GM12873 (cell line): ENCODE data around the gene SLC22A17.

ENCODE experiments used
- TF ChIP-seq, protein P1 (sequence below): IDR thresholded peaks from 2 replicates; pipeline ENCODE4 v1.5.1; 2012; ENCODE audit warnings: low read depth, mild to moderate bottlenecking, moderate library complexity, low read length, control low read depth; ENCODE audit not compliant: insufficient read depth; ENCODE audit errors: missing control alignments

The SLC22A17 gene

DNA sequence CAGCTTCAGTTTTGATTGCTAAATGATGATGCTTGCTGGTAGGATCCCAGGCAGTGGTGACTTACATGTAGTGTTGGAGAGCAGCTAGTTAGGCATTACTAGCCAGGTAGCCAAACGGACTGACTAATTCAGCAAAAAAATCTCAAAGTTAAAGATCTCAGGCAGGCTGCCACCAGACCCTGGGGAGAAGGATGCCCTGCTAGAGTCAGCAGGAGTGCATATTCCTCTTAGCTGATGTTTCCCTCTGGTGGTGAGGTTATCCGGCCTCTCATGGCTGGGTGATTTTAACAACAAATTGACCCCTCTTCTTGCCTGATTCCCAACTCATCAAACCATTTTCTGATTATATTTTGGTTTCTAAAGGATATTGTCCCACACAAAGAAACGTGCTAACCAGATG, 9.5 kb upstream of the SLC22A17 start:
- TF ChIP-seq, protein P1, sequence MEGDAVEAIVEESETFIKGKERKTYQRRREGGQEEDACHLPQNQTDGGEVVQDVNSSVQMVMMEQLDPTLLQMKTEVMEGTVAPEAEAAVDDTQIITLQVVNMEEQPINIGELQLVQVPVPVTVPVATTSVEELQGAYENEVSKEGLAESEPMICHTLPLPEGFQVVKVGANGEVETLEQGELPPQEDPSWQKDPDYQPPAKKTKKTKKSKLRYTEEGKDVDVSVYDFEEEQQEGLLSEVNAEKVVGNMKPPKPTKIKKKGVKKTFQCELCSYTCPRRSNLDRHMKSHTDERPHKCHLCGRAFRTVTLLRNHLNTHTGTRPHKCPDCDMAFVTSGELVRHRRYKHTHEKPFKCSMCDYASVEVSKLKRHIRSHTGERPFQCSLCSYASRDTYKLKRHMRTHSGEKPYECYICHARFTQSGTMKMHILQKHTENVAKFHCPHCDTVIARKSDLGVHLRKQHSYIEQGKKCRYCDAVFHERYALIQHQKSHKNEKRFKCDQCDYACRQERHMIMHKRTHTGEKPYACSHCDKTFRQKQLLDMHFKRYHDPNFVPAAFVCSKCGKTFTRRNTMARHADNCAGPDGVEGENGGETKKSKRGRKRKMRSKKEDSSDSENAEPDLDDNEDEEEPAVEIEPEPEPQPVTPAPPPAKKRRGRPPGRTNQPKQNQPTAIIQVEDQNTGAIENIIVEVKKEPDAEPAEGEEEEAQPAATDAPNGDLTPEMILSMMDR, result no peak

DNA sequence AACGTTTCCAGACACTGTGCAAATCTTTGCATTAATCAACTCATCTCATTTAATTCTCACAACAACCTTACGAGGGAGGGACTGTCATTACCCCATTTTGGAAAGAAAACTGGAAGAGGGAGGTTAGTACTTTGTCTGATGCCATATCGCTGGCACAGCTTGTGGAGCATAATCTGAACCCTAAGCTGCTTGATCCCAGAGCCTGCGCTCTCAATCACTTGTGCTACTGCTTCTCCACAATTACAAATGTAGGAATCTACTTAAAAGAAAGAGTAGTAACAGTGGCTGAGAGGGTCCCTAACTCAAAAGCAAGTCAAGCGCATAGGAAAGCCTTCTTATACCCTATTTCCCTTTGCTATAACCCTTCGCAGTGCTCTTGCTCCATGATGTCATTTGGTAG, 9.1 kb upstream of the SLC22A17 start:
- TF ChIP-seq, protein P1, result no peak

DNA sequence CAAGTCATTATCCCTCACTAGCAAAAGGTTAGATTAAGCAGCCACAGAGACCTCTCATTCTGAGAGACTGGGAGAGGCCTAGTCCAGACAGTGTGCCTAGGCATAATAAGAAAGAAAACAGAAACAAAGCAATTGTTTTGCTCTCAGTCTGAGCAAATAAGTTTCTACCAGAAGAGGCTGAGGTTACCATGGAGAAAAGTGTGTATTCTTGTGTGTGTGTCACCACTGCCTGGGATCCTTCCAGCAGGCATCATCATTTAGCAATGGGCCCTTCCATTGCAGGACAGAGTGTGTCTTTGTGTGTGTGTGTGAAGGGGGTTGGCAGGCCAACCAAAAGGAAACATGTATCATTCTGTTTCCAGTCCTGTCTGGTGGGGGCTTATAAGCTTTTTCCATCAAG, 8.6 kb upstream of the SLC22A17 start:
- TF ChIP-seq, protein P1, result no peak

DNA sequence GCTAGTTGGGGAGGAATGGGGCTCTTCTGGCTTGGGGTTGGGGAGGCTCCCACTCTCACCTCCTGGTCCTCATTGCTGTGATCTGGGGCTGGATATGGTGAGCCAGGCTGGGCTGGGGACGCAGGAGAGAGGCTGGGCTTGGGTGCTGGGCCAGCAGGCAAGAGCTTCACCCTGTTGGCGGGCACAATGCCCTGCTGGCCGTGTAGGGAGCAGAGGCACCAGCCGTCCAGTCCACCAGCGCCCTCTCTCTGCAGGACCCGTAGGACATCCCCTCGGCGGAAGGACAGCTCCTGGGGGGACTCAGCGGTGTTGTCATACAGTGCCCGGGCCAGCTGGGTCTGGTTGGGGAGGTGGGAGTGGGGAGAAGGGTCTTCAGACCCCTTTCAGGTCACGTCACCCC, 7.8 kb upstream of the SLC22A17 start:
- TF ChIP-seq, protein P1, result no peak

DNA sequence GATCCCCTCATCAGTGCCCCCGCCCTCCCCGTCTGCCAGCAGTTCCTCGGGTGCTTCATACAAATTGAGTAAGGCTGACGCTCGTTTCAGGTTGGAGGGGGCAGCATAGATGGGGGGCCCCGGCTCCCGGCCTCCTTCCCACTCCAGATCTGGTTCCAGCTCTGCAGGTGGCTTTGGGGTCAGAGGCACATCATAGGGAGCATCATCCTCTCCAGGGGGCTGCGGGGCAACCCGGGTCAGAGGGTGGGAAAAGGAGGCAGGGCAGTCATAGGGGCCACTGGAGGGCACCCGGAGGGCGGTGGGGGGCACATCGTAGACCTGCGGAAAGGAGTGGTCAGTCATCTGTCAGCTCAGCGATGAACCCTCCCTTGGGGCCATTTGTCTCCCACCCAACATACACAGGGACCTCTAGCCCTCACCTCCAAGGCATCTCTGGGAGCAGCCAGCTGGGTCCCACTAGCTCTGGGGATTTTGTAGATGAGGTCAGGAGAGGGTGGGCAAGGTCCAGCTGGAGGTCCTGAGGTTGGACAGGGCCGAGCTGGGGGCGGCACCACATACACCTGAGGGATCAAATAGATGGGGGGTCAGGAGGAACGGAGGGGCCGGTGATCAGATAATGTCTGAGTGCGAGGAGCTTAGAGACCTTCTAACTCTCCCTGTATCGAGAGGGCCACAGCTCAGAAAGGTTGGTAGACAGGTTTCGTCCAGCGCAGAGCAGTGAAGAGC, 7.2 kb upstream of the SLC22A17 start:
- TF ChIP-seq, protein P1, result no peak

DNA sequence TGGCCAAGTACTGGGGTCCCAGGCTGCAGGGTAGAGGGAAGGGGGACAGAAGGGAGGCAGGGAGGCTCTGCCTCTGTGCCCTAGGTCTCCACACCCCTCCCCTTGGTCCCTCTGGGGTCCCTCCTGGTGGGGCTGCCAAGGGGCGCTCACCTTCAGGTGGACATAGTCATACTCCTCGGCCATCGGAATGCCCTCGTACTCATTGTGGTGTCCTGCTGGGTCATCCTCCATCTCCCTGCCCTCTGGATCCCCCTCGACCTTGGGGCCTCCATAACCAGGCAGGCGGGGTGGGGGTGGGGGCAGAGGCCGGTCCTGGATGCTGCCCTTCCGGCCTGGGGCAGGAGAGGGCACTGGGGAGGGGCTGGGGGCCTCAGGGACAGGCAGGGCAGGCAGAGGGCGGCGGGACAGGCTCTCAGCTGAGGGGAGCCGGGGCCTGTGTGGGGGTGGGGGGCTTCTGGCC, 6.5 kb upstream of the SLC22A17 start:
- TF ChIP-seq, protein P1, result no peak

DNA sequence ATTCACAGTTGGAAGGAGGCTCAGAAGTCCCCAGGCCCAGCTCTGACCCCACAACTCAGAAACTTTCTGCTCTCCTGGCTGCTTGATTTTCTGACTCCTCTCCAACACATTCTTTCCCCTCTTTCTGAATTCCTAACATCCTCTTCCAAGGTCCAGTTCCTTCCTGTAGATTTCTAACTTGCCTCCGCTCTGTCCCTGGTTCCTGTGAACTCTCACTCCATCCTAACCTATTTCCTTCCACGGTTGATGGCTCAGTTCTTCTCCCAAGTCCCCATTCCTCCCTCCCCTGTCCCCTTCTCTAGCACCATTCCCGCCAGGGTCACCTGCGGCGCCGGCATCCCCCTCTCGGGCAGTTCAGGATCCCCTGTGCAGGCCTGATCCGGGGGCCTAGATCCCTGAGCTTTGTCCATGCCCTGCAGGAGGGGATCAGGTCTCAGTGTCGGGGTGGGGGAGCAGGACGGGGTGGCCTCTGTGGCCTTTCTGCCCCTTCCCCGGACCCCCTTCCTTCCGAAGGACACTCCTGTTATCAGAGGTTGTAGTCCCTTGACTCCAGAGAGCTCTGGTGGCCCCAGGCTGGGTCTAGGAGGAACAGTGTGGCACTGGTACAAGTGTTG, 6.0 kb upstream of the SLC22A17 start:
- TF ChIP-seq, protein P1, result no peak
